CD8-positive, alpha-beta memory T cell (primary cell): ENCODE results near the gene GNG4. TPM values are rescaled to one million over a fixed set of nuclear protein-coding genes. Genes with fewer than 3 reads are reported as not detected.

ENCODE experiments used
- CTCF ChIA-PET: fragments of 350-600 bp; sonication (Branson Sonifier 250); formaldehyde crosslinking; loops from one replicate; lab custom pipeline; 2021; ENCODE audit warnings: antibody characterized with exemption; lab: Charles Lee
- POLR2A ChIA-PET: fragments of 350-600 bp; sonication (Branson Sonifier 250); formaldehyde crosslinking; loops from one replicate; lab custom pipeline; 2021; ENCODE audit warnings: antibody characterized with exemption; lab: Charles Lee
- DNase-seq, 5 donors: peaks; one replicate each; pipeline versions ENCODE4 v3.0.0 to v3.0.0-alpha.2; 2020 to 2022; ENCODE audit warnings: mixed read lengths in 1 of 5
- H3K27ac ChIP-seq: one replicate; pipeline ENCODE4 v1.7.0; 2013; ENCODE audit warnings: low read depth, mild to moderate bottlenecking, low read length, moderate library complexity
- H3K27me3 ChIP-seq: 2 replicates; pipeline ENCODE4 v1.7.0; 2013; ENCODE audit warnings: low read length, mild to moderate bottlenecking; ENCODE audit not compliant: insufficient read depth, poor library complexity, severe bottlenecking
- H3K36me3 ChIP-seq: 2 replicates; pipeline ENCODE4 v1.7.0; 2013; ENCODE audit warnings: mild to moderate bottlenecking, low read length, moderate library complexity; ENCODE audit not compliant: insufficient read depth
- H3K4me1 ChIP-seq: 2 replicates; pipeline ENCODE4 v1.7.0; 2013; ENCODE audit warnings: mild to moderate bottlenecking, low read length, moderate library complexity; ENCODE audit not compliant: insufficient read depth
- H3K4me3 ChIP-seq: 2 replicates; pipeline ENCODE4 v1.7.0; 2013; ENCODE audit warnings: mild to moderate bottlenecking, low read length
- H3K9me3 ChIP-seq: 2 replicates; pipeline ENCODE4 v1.7.0; 2013; ENCODE audit warnings: mild to moderate bottlenecking, low read length
- H3K27ac Mint-ChIP-seq, 8 donors: one replicate each; pipeline ENCODE4 v1.8.0; 2020 to 2021; ENCODE audit warnings: mixed read lengths in 8 of 8, mild to moderate bottlenecking in 6 of 8, inconsistent platforms in 3 of 8, moderate library complexity in 3 of 8
- H3K27me3 Mint-ChIP-seq, 2 donors: one replicate each; pipeline ENCODE4 v1.8.0; 2020 to 2021; ENCODE audit warnings: mixed read lengths in 2 of 2, mild to moderate bottlenecking in 1 of 2, moderate library complexity in 1 of 2
- H3K36me3 Mint-ChIP-seq, 3 donors: one replicate each; pipeline ENCODE4 v1.8.0; 2020 to 2021; ENCODE audit warnings: mixed read lengths in 3 of 3, inconsistent platforms in 1 of 3, mild to moderate bottlenecking in 1 of 3
- H3K4me1 Mint-ChIP-seq, 3 donors: one replicate each; pipeline ENCODE4 v1.8.0; 2020 to 2021; ENCODE audit warnings: mixed read lengths in 3 of 3, inconsistent platforms in 1 of 3, mild to moderate bottlenecking in 1 of 3
- H3K4me3 Mint-ChIP-seq, 7 donors: one replicate each; pipeline ENCODE4 v1.8.0; 2020 to 2021; ENCODE audit warnings: mixed read lengths in 7 of 7, mild to moderate bottlenecking in 6 of 7, moderate library complexity in 4 of 7, inconsistent platforms in 2 of 7
- H3K9me3 Mint-ChIP-seq, 5 donors: one replicate each; pipeline ENCODE4 v1.8.0; 2020 to 2022; ENCODE audit warnings: mixed read lengths in 5 of 5, mild to moderate bottlenecking in 3 of 5, moderate library complexity in 2 of 5, inconsistent platforms in 1 of 5
- polyA plus RNA-seq: library from polyadenylated mRNA; unstranded; fragments of 300-500 nt; fragmentation: Illumina TruSeq; gene quantifications from one replicate; pipeline ENCODE4 v1.2.3, GENCODE V29; 2021
- total RNA-seq, 2 experiments: library from RNA; stranded (reverse); gene quantifications; one replicate each; pipeline ENCODE4 v1.2.3, GENCODE V29; 2021

The GNG4 gene
- total and polyA plus RNA-seq, 3 experiments from 2014 or later, result 5.2 to 5.6 TPM; not detected in 1

DNA sequence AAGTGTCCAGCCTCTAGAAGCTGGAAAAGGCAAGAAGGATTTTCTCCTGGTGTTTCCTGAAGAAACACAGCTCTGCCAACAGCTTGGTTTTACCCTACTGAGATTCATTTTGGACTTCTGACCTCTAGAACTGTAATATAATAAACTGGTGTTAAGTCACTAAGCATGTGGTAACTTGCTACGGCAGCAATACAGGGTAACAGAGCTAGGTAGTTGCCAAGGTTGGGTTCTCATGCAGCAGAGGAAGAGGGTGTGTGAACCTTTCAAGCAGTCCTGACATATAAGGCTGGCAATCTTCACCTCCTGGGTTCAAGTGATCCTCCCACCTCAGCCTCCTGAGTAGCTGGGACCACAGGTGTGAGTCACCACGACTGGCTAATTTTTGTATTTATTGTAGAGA, 36.0 kb downstream of the GNG4 start:
- CTCF ChIA-PET, result no interaction called here
- no peaks in the 10 kb centered on the region for H3K36me3 ChIP-seq
- H3K4me3 ChIP-seq, result no peak overlapping the region
- H3K27ac Mint-ChIP-seq, result no peak overlapping the region
- no peak overlapping the region for H3K27ac ChIP-seq
- H3K4me1 ChIP-seq, result no peaks in the 10 kb centered on the region
- no peaks in the 10 kb centered on the region for H3K27me3 ChIP-seq
- no peaks in the 10 kb centered on the region for H3K9me3 Mint-ChIP-seq
- H3K4me1 Mint-ChIP-seq, result no peaks in the 10 kb centered on the region
- H3K4me3 Mint-ChIP-seq, result no peak overlapping the region
- H3K36me3 Mint-ChIP-seq, result no peaks in the 10 kb centered on the region
- POLR2A ChIA-PET, result no interaction called here
- no peaks in the 10 kb centered on the region for H3K9me3 ChIP-seq
- peaks cover 0 to 5% of the 10 kb centered on the region in 2 donors for H3K27me3 Mint-ChIP-seq
- DNase-seq, result no peak

GRCh38 chr1:235612761-235613160, 36.8 kb downstream of the GNG4 start:
- no peaks in the 10 kb centered on the region for H3K9me3 ChIP-seq
- Mint-ChIP-seq H3K36me3 (no peaks in the 10 kb centered on the region), H3K27me3 (peaks cover 0 to 4% of the 10 kb centered on the region in 2 donors), H3K27ac (no peak overlapping the region), H3K4me3 (no peak overlapping the region), H3K4me1 (no peaks in the 10 kb centered on the region), H3K9me3 (no peaks in the 10 kb centered on the region)
- H3K4me1 ChIP-seq, result no peaks in the 10 kb centered on the region
- no peaks in the 10 kb centered on the region for H3K36me3 ChIP-seq
- CTCF ChIA-PET, result no interaction called here
- H3K27ac ChIP-seq, result no peak overlapping the region
- POLR2A ChIA-PET, result no interaction called here
- no peak overlapping the region for H3K4me3 ChIP-seq
- H3K27me3 ChIP-seq, result no peaks in the 10 kb centered on the region
- DNase-seq, result no peak

GRCh38 chr1:235610157-235610556, 39.4 kb downstream of the GNG4 start:
- H3K36me3 Mint-ChIP-seq, result no peaks in the 10 kb centered on the region
- Histone ChIP-seq H3K4me1 (no peaks in the 10 kb centered on the region), H3K4me3 (no peak overlapping the region), H3K27me3 (no peaks in the 10 kb centered on the region), H3K9me3 (no peaks in the 10 kb centered on the region), H3K27ac (no peak overlapping the region), H3K36me3 (no peaks in the 10 kb centered on the region)
- DNase-seq, result no peak
- no peak overlapping the region for H3K27ac Mint-ChIP-seq
- no peak overlapping the region for H3K4me3 Mint-ChIP-seq
- ChIA-PET POLR2A (no interaction called here), CTCF (interaction anchor here (1.5 kb wide), 1 partner anchor 10 kb away, joined by 4 read pairs; no protein-coding TSS in a partner anchor)
- H3K9me3 Mint-ChIP-seq, result no peaks in the 10 kb centered on the region
- H3K27me3 Mint-ChIP-seq, result peaks cover 0 to 2% of the 10 kb centered on the region in 2 donors
- H3K4me1 Mint-ChIP-seq, result peaks cover 0 to 5% (median 2%) of the 10 kb centered on the region in 3 donors

GRCh38 chr1:235608278-235608677, 41.3 kb downstream of the GNG4 start:
- POLR2A ChIA-PET, result no interaction called here
- Mint-ChIP-seq H3K36me3 (no peaks in the 10 kb centered on the region), H3K27me3 (no peaks in the 10 kb centered on the region), H3K27ac (no peak overlapping the region), H3K4me3 (no peak overlapping the region), H3K4me1 (peaks cover 0 to 5% (median 2%) of the 10 kb centered on the region in 3 donors), H3K9me3 (no peaks in the 10 kb centered on the region)
- CTCF ChIA-PET, result no interaction called here
- no peak overlapping the region for H3K27ac ChIP-seq
- DNase-seq, result no peak
- no peak overlapping the region for H3K4me3 ChIP-seq
- no peaks in the 10 kb centered on the region for H3K36me3 ChIP-seq
- no peaks in the 10 kb centered on the region for H3K27me3 ChIP-seq
- H3K9me3 ChIP-seq, result no peaks in the 10 kb centered on the region
- H3K4me1 ChIP-seq, result no peaks in the 10 kb centered on the region

DNA sequence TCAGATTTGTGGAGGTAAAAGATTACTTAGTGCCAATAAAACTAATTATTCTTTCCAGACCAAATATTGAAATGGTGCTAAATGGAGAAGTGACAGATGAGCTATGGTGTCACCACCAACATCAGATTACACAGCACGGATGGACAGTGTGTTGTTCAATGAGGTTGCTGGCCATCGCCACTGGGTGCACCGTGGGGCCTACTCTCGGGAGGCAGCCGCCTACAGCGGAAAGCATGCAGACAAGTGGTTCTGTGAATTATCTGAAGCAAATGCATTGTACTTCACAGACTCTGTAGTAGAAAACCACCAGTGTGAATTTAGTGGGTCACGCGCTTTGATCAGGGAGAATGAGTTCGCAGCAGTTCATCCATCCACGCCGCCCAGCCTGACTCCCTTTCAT, 42.3 kb downstream of the GNG4 start:
- no peaks in the 10 kb centered on the region for H3K27me3 ChIP-seq
- no peaks in the 10 kb centered on the region for H3K36me3 Mint-ChIP-seq
- no peaks in the 10 kb centered on the region for H3K36me3 ChIP-seq
- H3K9me3 ChIP-seq, result no peaks in the 10 kb centered on the region
- H3K4me1 Mint-ChIP-seq, result peaks cover 0 to 5% (median 2%) of the 10 kb centered on the region in 3 donors
- peak overlapping the region in 1 of 8 donors; percentile 5 for H3K27ac Mint-ChIP-seq
- H3K4me3 Mint-ChIP-seq, result peak overlapping the region in 1 of 7 donors; percentile 20
- ChIA-PET CTCF (no interaction called here), POLR2A (no interaction called here)
- no peak overlapping the region for H3K4me3 ChIP-seq
- DNase-seq, result no peak
- no peaks in the 10 kb centered on the region for H3K4me1 ChIP-seq
- H3K27me3 Mint-ChIP-seq, result no peaks in the 10 kb centered on the region
- no peak overlapping the region for H3K27ac ChIP-seq
- no peaks in the 10 kb centered on the region for H3K9me3 Mint-ChIP-seq

DNA sequence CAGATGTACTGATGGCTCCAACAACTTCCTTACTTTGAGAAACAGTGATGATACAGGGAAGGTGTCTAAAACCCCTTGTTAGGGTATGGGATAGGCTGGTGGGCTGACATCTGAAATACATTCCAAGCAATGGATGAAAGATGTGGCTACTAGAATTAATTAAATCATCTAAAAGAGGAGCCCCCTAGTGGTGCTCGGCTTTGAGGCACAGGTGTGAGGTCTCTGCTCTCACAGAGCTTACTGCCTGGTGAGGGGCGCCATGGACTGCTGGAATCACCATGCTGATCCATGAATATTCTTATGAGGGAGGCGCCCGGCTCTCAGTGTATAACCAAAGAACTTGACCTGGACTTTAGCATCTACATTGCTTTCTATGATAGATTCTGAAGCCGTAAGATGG, 48.5 kb downstream of the GNG4 start:
- no peaks in the 10 kb centered on the region for H3K4me1 ChIP-seq
- Mint-ChIP-seq H3K9me3 (no peaks in the 10 kb centered on the region), H3K27me3 (peaks cover 0 to 2% of the 10 kb centered on the region in 2 donors), H3K27ac (no peak overlapping the region), H3K4me1 (no peaks in the 10 kb centered on the region), H3K4me3 (no peak overlapping the region), H3K36me3 (no peaks in the 10 kb centered on the region)
- CTCF ChIA-PET, result interaction anchor here (0.9 to 2.3 kb wide), 8 partner anchors 10 to 371 kb away, joined by 3 to 11 read pairs (median 3); no protein-coding TSS in a partner anchor
- POLR2A ChIA-PET, result interaction anchor here (0.5 kb wide), 1 partner anchor 15 kb away, joined by 3 read pairs; no protein-coding TSS in a partner anchor
- DNase-seq, result no peak
- no peaks in the 10 kb centered on the region for H3K27me3 ChIP-seq
- H3K4me3 ChIP-seq, result no peak overlapping the region
- no peak overlapping the region for H3K27ac ChIP-seq
- H3K36me3 ChIP-seq, result no peaks in the 10 kb centered on the region
- H3K9me3 ChIP-seq, result no peaks in the 10 kb centered on the region

- Mint-ChIP-seq H3K4me3 (no peak overlapping the region), H3K36me3 (no peaks in the 10 kb centered on the region), H3K4me1 (no peaks in the 10 kb centered on the region), H3K27ac (no peak overlapping the region), H3K9me3 (no peaks in the 10 kb centered on the region), H3K27me3 (peaks cover 0 to 2% of the 10 kb centered on the region in 2 donors)
- H3K4me1 ChIP-seq, result no peaks in the 10 kb centered on the region
- CTCF ChIA-PET, result interaction anchor here (1.2 to 2.3 kb wide), 3 partner anchors 10 to 30 kb away, joined by 3 to 11 read pairs (median 4); no protein-coding TSS in a partner anchor
- no peaks in the 10 kb centered on the region for H3K9me3 ChIP-seq
- POLR2A ChIA-PET, result no interaction called here
- DNase-seq, result no peak
- H3K27me3 ChIP-seq, result no peaks in the 10 kb centered on the region
- no peak overlapping the region for H3K4me3 ChIP-seq
- no peaks in the 10 kb centered on the region for H3K36me3 ChIP-seq
- no peak overlapping the region for H3K27ac ChIP-seq
These were observed 50.0 kb downstream of the GNG4 start for GRCh38 chr1:235599536-235599935.

- H3K4me1 ChIP-seq, result no peaks in the 10 kb centered on the region
- no peak overlapping the region for H3K27ac ChIP-seq
- Mint-ChIP-seq H3K36me3 (no peaks in the 10 kb centered on the region), H3K27me3 (peaks cover 4 to 9% of the 10 kb centered on the region in 2 donors), H3K27ac (no peak overlapping the region), H3K4me3 (no peak overlapping the region), H3K4me1 (peaks cover 6 to 8% (median 8%) of the 10 kb centered on the region in 3 donors), H3K9me3 (no peaks in the 10 kb centered on the region)
- no peaks in the 10 kb centered on the region for H3K36me3 ChIP-seq
- no peak for DNase-seq
- H3K9me3 ChIP-seq, result no peaks in the 10 kb centered on the region
- no peaks in the 10 kb centered on the region for H3K27me3 ChIP-seq
- POLR2A ChIA-PET, result interaction anchor here (0.6 kb wide), 1 partner anchor 115 kb away, joined by 3 read pairs; no protein-coding TSS in a partner anchor
- CTCF ChIA-PET, result interaction anchor here (0.6 to 1.6 kb wide), 3 partner anchors 28 to 194 kb away, joined by 3 read pairs; no protein-coding TSS in a partner anchor
- H3K4me3 ChIP-seq, result no peak overlapping the region
These were observed 51.6 kb downstream of the GNG4 start for GRCh38 chr1:235597867-235598553.
